Mammary epithelial cell (primary cell): ENCODE results near the gene LRRK2.

Source experiments
- CTCF ChIP-seq, 2 donors: IDR thresholded peaks in 1 of 2; conservative IDR thresholded peaks in 1 of 2; 2 replicates each; pipeline ENCODE4 v1.5.1; 2011 to 2012; ENCODE audit warnings: inconsistent platforms in 2 of 2, low read length in 2 of 2, mild to moderate bottlenecking in 2 of 2, control low read depth in 1 of 2, low read depth in 1 of 2; ENCODE audit not compliant: insufficient read depth in 1 of 2; ENCODE audit errors: extremely low read depth in 1 of 2
- EZH2 ChIP-seq: IDR thresholded peaks from 2 replicates; pipeline ENCODE4 v1.6.1; 2012; ENCODE audit warnings: low read length, inconsistent platforms, borderline replicate concordance

DNA sequence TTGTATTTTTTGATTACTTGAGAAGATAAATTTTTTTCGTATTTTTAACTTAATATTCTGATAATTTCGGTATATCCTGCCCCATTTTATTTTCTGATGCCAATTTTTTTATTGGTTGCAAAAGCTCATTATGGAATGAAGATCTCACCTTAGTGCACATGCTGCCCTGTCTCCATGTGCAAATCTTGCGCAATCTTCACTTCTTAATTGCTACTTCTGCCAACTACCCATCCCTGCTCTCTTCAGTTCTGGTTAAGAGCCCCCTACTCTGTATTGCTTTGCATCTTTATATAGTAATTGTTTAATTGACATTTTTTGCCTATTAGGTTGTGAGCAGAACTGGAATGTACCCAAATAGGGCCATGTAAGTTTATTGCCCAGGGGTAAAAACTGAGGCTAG lies 20.5 kb upstream of the LRRK2 start:
- TF ChIP-seq CTCF (conservative IDR thresholded peaks at IDR 0.05 in 1 of 2, IDR thresholded peaks at IDR 0.05 in 1 of 2; ENCODE audit: extremely low read depth in 1 of 2, insufficient read depth in 1 of 2, low read depth in 1 of 2, low read length in 2 of 2), result no peak
- TF ChIP-seq EZH2, result no peak
